Mucosa of descending colon (tissue), 3 donors: ENCODE measurements around the gene POLR3B. TPM values are rescaled to one million over a fixed set of nuclear protein-coding genes. Genes with fewer than 3 reads are reported as not detected.

Experiments used
- ATAC-seq: fragments of 200-7000 bp; cut with Tn5 transposase; one replicate; pipeline ENCODE4 v1.9.1; 2020; ENCODE audit warnings: mild to moderate bottlenecking, moderate library complexity
- DNase-seq, 3 donors: peaks; one replicate each; pipeline ENCODE4 v3.0.0-alpha.2; 2020
- H3K36me3 ChIP-seq: fragments of 200-600 bp; one replicate; pipeline ENCODE4 v1.8.0; 2021; ENCODE audit warnings: low read depth, mild to moderate bottlenecking
- H3K4me1 ChIP-seq: fragments of 200-600 bp; one replicate; pipeline ENCODE4 v1.8.0; 2021; ENCODE audit warnings: low read depth, mild to moderate bottlenecking
- H3K4me3 ChIP-seq: fragments of 200-600 bp; one replicate; pipeline ENCODE4 v1.8.0; 2021; ENCODE audit warnings: mild to moderate bottlenecking
- H3K9me3 ChIP-seq: fragments of 200-600 bp; one replicate; pipeline ENCODE4 v1.8.0; 2021; ENCODE audit warnings: mild to moderate bottlenecking
- intact Hi-C, 2 donors: fragments of 100-400 bp; cut with DNase I in 1 of 2; cut with micrococcal nuclease in 1 of 2; formaldehyde crosslinking; loops; one replicate each; pipeline versions ENCODE4 v1.11.0 to v1.11.1; 2022; cut with DNase I, micrococcal nuclease
- total RNA-seq, 3 donors: library from RNA; stranded (reverse); fragmentation: NEBNext Ultra II Directional in 2 of 3; extraction: Animal tissue kit (Norgen Biotek cat#: 25700) in 2 of 3; gene quantifications; one replicate each; pipeline versions ENCODE4 v1.2.1 to v1.2.4, GENCODE V29; 2021 to 2023
- TF ChIP-seq, protein P1 (sequence below): fragments of 200-600 bp; IDR thresholded peaks from one replicate; pipeline ENCODE4 v1.8.0; 2022; ENCODE audit warnings: antibody characterized with exemption, mild to moderate bottlenecking
- donor health status: DM: no; HTN: no; CAD: no; lungs with moderate emphysema.
- donor health status: DM: no; HTN: no; CAD: no.
- donor health status: DM: no; HTN: yes; CAD: no.

The POLR3B gene
- total RNA-seq, 3 donors from 2014 or later, result 6.6 to 8.7 (median 8.5) TPM

DNA sequence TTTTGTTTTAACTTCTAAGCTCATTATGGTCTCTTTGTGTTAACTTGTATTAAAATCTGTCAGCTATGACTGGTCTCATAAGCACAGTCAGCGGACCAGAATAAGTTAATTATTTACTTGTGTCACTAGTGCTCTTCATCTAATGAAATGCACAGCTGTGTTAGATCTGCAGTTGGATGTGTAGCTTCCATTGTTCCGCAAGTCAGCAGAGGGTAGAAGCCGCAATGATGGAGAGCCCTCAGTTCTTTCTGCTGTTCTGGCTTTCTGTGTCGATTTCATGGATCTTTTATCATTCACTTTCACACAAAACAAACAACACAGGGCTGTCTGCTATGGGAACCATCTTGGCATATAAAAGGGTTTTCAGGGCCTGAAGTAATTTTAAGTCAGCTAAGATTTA lies 136.0 kb downstream of the POLR3B start:
- H3K4me3 ChIP-seq, result no peak overlapping the region
- no peaks in the 10 kb centered on the region for H3K9me3 ChIP-seq
- H3K36me3 ChIP-seq, result no peaks in the 10 kb centered on the region
- DNase-seq, result no peak
- TF ChIP-seq, protein P1, sequence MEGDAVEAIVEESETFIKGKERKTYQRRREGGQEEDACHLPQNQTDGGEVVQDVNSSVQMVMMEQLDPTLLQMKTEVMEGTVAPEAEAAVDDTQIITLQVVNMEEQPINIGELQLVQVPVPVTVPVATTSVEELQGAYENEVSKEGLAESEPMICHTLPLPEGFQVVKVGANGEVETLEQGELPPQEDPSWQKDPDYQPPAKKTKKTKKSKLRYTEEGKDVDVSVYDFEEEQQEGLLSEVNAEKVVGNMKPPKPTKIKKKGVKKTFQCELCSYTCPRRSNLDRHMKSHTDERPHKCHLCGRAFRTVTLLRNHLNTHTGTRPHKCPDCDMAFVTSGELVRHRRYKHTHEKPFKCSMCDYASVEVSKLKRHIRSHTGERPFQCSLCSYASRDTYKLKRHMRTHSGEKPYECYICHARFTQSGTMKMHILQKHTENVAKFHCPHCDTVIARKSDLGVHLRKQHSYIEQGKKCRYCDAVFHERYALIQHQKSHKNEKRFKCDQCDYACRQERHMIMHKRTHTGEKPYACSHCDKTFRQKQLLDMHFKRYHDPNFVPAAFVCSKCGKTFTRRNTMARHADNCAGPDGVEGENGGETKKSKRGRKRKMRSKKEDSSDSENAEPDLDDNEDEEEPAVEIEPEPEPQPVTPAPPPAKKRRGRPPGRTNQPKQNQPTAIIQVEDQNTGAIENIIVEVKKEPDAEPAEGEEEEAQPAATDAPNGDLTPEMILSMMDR, result no peak
- intact Hi-C loops, result no loop called here
- ATAC-seq, result no peak
- no peaks in the 10 kb centered on the region for H3K4me1 ChIP-seq

DNA sequence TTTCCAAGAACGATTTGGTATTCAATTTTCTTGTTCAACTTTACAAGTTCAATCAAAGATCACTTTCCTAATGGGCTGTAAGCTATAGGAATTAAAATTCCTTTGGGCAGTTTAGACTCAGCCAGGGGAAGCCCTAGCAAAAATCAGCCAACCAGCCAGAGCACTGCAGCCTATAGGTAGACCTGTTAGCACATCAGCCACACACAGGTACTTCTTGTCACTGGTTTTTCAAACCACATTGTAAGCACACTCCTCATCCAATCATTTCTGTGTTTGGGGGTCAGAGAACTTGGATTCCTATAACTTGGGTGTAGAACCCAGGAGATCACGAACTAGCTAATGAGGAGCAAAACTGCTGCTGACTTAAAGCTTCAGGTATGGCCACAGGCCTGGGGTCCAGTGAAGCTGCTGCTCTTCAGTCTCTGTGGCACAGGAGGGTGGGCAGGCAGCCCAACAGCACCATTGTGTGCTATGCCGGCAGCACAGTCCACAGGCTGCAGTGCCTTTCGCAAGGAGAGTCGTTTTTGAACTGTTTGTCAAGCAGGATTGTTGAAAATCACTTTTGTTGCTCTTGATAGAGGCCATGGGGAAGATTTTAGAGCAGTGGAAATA lies 137.9 kb downstream of the POLR3B start:
- no peak overlapping the region for H3K4me3 ChIP-seq
- no peaks in the 10 kb centered on the region for H3K9me3 ChIP-seq
- DNase-seq (no peak), ATAC-seq (no peak)
- H3K4me1 ChIP-seq, result no peaks in the 10 kb centered on the region
- TF ChIP-seq, protein P1, result no peak
- intact Hi-C loops, result no loop called here
- H3K36me3 ChIP-seq, result no peaks in the 10 kb centered on the region

DNA sequence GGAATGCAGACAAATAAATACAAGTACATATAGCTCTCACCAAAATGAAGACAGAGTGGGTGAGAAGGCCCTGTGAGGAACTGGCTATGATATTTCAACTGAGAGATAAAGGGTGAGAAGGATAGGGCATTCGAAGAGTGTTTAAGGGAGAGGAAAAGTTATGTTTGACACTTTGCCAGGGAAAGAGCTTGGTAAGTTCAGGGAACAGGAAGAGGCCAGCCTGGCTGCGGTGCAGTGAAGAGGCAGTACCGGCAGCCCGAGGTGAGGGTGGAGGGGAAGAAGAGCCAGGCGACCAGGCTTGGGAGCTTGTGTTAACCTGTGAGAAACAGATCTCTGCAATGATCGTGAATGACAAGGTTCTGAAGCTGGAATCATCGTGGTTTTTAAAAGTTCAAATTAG lies 140.5 kb downstream of the POLR3B start:
- Histone ChIP-seq H3K4me3 (no peak overlapping the region), H3K4me1 (no peaks in the 10 kb centered on the region), H3K36me3 (no peaks in the 10 kb centered on the region), H3K9me3 (no peaks in the 10 kb centered on the region)
- DNase-seq, result no peak
- TF ChIP-seq, protein P1, result no peak
- intact Hi-C loops, result no loop called here
- ATAC-seq, result no peak

DNA sequence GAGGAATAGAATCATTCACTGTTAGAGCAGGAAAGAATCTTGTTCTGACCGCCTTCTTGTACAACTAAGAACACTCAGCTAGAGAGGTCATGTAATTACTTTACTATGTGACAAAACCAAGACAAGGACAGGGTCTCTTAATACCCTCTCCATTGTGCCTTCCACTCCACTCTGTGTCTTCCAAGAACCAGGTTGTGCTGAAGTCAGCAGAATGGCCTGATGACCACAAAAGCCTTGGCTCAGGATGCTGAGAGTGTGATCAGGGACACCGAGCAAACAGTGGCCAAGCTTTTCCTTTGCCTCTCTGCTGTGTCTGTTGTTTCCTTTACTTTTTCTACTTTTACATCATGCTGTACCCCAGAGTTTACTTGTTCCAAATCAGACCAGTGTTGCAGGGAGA lies 142.1 kb downstream of the POLR3B start:
- no peaks in the 10 kb centered on the region for H3K9me3 ChIP-seq
- no peaks in the 10 kb centered on the region for H3K36me3 ChIP-seq
- ATAC-seq, result no peak
- no peak overlapping the region for H3K4me3 ChIP-seq
- DNase-seq, result no peak
- intact Hi-C loops, result no loop called here
- TF ChIP-seq, protein P1, result no peak
- no peaks in the 10 kb centered on the region for H3K4me1 ChIP-seq

DNA sequence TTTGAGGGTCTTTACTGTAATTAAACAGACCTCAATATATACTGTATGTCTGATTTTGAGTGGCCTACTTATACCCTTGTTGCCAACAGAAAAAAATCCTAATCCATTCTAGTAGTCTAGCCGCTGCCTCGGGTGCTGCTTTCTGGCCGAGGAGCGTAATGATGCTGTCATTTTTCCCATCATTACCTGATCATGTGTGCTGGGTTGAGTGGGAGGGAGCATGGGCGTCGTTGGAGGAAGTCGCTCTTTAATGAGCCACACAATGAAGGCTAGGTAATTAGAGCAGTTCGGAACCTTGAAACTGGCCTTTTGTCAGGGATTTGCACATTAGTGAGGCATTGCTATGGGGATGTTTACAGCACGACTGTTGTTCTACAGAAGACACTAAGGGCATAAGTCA lies 149.1 kb downstream of the POLR3B start:
- intact Hi-C loops, result no loop called here
- no peaks in the 10 kb centered on the region for H3K36me3 ChIP-seq
- no peaks in the 10 kb centered on the region for H3K9me3 ChIP-seq
- ATAC-seq, result no peak
- TF ChIP-seq, protein P1, result no peak
- DNase-seq, result no peak
- H3K4me3 ChIP-seq, result no peak overlapping the region
- no peaks in the 10 kb centered on the region for H3K4me1 ChIP-seq

DNA sequence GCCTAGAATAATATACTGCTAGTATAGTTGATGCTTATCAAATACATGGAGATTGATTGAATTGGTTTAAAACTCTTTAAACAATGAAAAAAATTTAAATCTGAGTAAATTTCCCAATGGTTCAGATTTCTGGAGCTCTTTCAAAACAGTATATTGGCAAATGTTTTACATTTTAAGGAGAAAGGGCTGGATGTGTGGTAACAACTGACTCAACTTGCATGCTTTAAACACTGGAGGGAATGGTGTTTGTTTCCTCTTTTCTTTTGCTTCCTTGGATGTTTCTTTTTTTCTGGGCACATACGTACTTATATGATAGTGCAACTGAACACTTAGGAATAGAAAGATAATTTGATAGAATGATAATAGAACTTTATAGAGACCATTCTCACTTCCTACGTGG lies 151.4 kb downstream of the POLR3B start:
- Histone ChIP-seq H3K9me3 (no peaks in the 10 kb centered on the region), H3K4me1 (no peaks in the 10 kb centered on the region), H3K36me3 (no peaks in the 10 kb centered on the region), H3K4me3 (no peak overlapping the region)
- intact Hi-C loops, result no loop called here
- no peak for ATAC-seq
- no peak for DNase-seq
- TF ChIP-seq, protein P1, result no peak
